ENCODE results near the gene LMNTD1.
A peak's percentile ranks its signal among the peaks of the same experiment; 100 is the strongest.

DNA sequence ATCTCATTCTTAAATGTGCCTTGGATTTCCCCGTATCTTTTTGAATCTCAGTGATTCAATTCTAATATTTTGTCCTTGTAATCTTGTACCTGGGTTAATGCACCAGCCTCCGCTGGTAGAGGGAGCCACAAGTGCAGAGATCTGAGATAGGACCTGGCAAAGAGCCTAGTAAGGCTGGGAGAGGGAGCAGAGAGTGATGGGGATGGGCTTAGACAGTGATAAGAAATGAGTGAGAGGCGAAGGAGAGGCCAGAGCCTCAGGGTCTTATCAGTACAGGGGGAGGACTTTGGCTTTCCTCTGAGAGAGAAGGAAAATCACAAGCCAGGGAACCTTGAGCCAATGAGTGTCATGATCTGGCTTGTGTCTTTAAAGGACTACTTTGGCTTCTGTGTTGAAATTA lies 30.5 kb upstream of the LMNTD1 start:
- TF ChIP-seq POLR2A (IDR thresholded peaks at IDR 0.05) (no peak), CTCF (IDR thresholded peaks at IDR 0.05) (peak in 1 of 3 donors; percentile 17), EP300 (IDR thresholded peaks at IDR 0.05) (no peak)
